ENCODE measurements around the gene ACTN3.
A peak's percentile ranks its signal among the peaks of the same experiment; 100 is the strongest.
"Not testable (repeated sequence)": the region's sequence is repeated elsewhere in the genome, so short reads cannot be mapped to it uniquely, and the experiment has no call there.

Gene ACTN3

DNA sequence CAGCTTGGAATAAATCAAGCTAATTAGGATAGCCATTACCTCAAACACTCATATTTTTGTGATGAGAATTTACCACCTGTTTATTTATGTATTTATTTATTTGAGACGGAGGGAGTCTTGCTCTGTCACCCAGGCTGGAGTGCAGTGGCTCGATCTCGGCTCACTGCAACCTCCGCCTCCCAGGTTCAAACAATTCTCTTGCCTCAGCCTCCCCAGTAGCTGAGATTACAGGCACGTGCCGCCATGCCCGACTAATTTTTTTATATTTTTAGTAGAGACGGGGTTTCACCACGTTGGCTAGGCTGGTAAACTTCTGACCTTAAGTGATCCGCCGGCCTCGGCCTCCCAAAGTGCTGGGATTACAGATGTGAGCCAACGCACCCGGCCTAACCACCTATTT lies 1.8 kb upstream of the ACTN3 start:
- DNase-seq = not testable (repeated sequence)

DNA sequence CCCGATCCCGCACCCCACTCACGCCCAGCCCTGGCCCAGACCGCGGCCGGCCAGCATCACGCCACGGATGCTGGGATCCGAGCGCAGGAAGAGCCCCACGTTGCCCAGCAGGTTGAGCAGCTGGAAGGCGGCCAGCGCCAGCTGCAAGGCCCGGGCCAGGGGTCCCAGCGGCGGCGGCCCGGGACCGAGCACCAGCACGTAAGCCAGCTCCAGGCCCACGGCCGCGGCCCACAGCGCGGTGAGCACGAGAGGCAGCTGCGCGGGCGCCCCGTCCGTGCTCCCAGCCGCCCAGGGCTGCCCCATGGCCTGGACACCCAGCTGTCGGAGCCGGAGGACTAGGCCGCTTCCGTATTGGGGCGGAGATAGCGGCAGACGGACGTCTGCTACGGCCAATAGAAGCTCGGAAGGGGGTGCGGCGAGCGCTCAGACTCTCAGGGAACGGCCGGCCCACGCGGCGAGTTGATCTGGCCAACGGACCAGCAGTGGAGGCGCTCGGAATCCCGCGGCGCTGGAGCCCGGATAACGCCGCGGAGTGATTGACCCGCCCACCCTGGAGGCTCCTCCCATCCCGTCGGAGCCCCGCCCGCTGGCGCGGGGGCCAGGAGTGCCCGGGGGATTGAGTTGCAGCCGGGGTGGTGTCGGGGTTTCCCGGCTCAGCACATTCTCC lies 869 bp upstream of the ACTN3 start, which contains the start of gene ZDHHC24:
Gene ZDHHC24, minus strand, starts transcription at position 348 of the 667 bp plus-strand sequence. Its CDS starts 45 bp downstream, at position 303.
- DNase-seq = peak; percentile 49 to 98 (median 94)

DNA sequence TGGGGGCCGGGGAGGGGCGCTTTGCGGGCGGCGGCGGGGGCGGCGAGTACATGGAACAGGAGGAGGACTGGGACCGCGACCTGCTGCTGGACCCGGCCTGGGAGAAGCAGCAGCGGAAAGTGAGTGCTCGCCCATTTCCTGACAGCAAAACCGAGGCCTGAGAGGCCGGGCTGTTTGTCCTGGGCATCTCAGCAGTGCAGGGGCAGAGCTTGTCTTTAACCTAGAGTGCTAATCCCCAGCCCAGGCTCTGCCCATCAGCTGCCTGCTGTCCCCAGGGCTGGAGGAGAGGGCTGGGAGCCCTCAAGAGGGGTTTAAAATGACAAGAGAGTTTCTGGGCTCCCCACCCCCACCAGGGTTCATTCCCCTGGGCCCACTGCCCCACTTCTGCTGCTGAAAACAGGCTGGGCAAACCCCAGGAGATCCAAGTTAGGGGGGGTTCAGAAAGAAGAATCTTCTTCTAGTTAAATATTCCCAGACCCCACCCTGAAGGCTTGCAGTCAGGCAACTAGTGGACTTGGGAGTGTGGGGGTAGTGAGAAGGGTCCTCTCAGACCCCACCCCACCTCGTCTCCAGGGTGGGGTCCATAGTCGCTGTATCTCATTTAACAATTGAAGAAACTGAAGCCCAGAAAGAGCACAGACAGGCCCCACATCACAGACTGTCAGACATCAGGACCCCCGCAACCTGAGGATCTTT lies 411 bp downstream of the ACTN3 start:
- DNase-seq = no peak

DNA sequence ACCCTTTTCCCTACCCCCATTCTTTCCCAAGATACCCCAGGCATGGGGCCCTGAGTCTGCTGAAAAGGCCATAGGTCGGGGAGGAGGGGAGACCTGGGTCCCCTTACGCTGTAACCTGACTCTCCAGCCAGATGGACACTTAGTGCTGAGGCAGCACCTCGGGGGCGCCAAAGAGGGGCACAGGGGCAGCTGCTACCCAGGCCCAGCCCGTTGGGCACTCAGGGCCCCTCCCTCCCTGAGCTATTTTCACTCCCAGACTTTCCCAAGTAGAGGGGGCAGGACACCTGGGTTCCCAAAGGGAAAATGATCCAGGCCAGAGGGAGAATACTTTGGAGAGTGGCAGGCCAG lies 933 bp downstream of the ACTN3 start:
- DNase-seq = no peak

DNA sequence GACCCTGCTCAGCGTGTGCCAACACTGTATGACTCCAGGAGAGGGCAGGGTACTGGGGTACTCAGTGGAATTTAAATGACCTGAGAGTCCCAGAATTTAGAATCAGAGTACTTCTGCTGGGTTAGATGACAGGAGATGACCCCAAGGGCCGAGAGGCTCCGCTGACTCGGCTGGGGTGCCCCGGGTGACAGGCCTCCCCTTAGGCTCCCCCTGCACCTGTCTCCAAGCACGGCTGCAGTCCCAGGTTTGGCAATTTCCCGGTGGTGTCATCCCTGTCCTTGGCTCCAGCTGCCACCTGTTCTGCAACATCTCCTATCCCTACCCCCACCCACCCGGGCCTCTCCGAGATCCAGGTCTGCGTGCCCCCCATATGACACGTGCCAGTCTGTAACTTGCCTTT lies 1.3 kb downstream of the ACTN3 start:
- DNase-seq = no peak

DNA sequence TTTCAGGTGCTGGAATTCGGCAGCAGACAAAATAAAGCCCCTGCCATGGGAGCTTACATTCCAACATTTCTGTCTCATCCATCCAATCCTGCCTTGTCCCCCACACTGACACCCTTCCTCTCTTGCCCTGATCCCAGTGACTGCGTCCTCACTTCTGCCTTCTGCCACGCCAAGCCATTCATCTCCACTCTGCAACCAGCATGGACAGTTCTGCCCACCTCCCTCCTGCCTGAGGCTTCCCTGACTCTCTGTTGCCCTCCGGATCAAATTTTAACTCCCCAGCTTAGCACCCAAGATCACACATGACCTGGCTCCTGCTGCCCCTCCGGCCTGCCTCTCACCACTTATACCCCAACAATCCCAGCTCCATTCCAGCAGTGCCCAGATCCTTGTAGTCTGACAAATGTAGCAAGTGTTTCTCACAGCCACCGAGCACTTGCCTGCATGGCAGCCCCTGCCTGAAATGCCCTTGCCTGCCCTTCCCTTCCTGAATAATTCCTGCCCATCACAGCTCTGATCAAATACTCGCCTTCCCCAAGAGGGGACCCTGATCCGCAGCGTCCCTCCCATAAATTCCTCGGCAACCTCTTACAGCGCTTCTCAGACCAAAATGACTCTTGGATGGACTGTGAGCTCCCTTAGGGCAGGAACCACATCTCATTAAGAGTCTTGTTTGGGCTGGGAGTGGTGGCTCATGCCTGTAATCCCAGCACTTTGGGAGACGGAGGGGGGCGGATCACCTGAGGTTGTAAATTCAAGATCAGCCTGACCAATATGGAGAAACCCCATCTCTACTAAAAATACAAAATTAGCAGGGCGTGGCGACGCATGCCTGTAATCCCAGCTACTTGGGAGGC lies 2.3 kb downstream of the ACTN3 start:
- no peak for DNase-seq

DNA sequence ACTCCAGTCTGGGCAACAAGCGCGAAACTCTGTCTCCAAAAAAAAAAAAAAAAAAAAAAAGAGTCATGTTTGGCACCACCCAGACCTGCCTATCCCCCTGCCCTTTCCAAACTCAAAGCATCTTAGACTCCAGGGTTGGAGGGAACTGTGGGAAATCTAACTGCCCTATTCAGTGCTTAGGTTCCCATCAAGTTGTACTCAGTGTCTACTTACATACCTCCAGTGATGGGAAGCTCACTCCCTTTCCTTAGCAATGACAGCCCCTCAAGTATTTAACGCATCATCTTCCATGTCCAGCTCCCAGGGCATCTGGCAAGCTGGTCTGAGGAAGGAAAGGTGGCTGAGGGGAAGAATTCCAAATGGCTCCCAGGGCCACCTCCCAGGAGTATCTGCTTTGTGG lies 3.0 kb downstream of the ACTN3 start:
- DNase-seq = no peak

DNA sequence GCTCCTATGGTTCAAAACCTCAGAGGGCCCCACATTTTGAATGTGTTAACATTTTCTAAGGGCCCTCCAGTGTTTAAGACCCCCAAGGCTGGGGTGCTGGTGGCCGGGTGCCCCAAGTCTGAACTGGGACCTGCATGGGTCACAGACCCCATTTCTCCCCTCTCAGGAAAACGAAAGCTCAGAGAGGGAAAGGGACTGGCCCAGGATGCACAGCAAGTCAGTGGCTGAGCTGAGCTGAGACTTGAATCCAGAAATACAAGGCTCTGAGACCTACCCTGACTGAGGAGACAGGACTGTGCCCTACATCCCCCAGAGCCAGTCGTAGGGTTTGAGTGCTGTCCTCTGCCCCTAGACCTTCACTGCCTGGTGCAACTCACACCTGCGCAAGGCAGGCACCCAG lies 4.2 kb downstream of the ACTN3 start:
- DNase-seq = no peak

DNA sequence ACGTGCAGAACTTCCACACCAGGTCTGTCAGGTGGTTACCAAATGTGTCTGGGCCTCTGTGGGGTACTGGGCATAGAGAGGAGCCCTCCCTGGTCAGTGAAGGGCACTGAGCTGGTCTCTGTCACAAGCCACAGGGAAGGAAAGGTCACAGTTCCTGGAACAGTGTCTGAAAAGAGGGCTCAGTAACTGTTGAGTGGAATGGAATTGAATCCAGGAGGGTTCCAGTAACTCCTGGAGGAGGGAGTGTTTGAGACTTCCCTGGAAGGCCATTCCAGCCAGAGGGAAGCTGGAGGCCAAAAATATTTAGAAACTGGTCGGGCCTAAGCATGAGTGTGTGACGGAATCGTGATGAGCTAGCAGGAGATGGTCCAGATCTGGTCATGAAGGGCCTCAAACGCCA lies 7.9 kb downstream of the ACTN3 start:
- no peak for DNase-seq

DNA sequence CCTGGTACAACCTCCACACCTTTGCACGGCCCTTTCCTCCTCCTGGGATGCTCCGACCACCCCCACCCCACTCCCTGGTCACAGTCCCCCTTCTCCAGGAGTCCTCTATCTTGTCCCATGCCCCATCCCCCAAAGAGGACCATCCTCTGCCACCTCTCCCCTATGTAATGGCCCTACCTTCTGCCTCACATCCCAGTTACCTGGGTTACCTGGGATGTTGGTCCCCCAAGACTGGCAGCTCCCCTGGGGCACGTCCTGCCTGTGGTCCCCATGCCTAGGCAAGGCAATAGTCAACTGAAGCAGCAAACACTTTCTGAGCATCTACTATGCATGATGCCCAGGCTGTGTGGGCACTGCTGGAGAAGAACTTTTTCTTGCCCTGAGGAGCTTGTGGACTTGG lies 8.7 kb downstream of the ACTN3 start:
- DNase-seq = no peak

DNA sequence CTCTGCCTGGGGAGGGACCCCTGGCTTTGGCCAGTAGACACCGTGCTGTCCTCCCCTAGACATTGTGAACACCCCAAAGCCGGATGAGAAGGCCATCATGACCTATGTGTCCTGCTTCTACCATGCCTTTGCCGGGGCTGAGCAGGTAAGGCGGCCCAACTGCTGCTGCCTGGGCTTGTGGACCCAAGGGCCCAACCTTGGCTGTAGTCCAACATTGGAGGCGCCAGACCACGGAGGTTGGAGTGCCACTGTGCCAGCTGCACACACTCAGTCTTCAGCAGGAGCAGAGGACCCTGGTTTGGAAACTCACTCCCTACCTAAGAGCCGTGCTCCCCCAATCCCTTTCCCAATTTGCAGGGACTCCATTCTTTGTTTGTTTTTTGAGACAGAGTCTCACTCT lies 9.4 kb downstream of the ACTN3 start:
- no peak for DNase-seq

DNA sequence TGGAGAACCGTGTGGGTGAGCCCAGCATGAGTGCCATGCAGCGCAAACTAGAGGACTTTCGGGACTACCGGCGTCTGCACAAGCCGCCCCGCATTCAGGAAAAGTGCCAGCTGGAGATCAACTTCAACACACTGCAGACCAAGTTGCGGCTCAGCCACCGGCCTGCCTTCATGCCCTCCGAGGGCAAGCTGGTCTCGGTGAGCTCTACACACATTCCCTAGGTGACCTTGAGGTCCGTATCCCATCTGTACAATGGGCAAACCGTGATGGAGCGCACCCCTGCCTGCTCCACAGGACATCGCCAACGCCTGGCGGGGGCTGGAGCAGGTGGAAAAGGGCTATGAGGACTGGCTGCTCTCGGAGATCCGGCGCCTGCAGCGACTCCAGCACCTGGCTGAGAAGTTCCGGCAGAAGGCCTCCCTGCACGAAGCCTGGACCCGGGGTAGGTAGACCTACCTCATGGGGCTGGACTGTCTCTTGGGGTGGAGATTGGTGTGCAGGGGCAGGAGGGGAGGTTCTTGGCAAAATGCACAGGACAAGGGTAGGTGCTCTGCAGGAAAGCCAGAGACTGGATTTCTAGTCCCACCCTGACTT lies 11.1 kb downstream of the ACTN3 start:
- no peak for DNase-seq

DNA sequence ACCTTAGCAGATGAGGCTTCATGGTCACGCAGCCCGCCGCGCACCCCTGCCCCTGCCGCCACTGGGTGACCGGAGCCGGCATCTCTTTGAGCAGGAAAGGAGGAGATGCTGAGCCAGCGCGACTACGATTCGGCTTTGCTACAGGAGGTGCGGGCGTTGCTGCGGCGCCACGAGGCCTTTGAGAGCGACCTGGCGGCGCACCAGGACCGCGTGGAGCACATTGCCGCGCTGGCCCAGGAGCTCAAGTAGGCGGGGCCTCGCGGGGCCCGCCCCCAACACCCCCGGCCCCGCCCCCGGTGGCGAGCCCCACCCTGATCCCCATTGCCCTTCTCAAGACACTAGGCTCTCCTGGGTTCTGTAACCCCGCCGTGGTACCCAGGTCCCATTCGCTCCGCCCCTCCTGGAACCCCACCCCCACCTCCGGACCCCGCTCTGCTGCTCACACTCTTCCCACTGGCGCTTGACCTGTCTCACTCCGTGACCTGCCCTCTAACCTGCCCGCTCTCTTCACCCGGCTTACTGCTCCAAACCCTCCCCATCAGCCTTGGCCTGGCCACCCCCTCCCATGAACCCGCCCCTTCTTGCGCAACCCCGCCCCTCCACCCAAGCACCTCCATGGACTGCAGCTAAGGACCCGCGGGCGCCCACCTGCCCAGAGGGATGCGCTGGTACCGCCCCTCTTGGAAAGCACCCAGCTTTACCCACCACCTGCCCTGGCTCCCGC lies 12.6 kb downstream of the ACTN3 start:
- peak in 3 of 58 donors; percentile 9 to 49 (median 32) for DNase-seq

DNA sequence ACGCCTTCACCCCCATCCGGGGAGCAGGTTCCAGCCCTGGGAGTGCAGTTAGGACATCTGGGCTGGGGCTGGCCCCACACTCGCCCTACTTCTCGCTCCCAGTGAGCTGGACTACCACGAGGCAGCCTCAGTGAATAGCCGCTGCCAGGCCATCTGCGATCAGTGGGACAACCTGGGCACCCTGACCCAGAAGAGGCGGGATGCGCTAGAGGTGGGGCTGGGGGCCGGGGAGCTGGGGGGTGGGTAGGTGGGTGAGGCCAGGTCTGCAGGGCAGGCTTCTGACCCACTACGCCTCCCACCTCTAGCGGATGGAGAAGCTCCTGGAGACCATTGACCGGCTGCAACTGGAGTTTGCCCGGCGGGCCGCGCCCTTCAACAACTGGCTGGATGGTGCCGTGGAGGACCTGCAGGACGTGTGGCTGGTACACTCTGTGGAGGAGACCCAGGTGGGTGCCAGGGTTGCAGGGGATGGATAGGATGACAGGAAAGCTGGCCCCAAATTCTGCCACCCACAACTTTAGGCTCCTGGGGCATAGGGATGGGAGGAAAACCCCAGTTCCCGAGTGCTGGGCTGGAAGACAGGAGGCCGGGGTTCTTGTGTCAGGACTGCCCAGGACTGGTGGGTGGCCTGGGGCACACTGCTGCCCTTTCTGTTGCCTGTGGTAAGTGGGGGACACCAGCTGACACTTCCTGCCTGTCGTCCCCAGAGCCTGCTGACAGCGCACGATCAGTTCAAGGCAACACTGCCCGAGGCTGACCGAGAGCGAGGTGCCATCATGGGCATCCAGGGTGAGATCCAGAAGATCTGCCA lies 13.4 kb downstream of the ACTN3 start:
- no peak for DNase-seq

DNA sequence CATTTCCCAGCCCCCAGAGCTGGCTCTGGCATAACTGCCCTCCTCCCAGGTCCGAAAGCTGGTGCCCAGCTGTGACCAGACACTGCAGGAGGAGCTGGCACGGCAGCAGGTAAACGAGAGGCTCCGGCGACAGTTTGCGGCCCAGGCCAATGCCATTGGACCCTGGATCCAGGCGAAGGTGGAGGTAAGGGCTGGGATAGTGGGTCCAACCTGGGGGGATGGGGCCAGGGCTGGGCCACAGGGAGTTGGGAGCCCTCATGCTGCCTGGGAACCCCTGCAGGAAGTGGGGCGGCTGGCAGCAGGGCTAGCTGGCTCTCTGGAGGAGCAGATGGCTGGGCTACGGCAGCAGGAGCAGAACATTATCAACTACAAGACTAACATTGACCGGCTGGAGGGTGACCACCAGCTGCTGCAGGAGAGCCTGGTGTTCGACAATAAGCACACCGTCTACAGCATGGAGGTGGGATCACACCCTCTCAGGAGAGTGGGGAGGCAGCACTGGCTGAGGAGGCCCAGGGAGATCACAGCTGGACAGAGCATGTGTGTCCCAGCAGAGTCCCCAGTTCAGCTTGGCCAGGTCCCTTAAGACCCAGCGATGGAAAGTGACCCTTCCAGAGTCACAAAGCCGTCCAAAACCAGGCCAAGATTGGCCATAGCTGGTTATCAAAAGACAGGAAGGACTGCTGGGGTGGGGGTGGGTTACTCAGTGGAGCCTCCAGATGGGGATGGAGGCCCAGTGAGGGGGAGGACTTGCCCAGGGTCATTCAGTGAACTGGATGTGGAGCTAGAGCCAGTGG lies 14.7 kb downstream of the ACTN3 start:
- no peak for DNase-seq

DNA sequence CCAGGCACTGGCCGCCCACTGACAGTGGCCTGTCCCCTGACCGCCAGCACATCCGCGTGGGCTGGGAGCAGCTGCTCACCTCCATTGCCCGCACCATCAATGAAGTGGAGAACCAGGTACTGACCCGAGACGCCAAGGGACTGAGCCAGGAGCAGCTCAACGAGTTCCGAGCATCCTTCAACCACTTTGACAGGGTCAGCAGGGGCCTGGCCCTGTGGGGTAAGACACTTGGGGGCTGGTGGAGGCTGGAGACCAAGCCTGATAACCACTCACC lies 15.2 kb downstream of the ACTN3 start:
- DNase-seq = no peak

DNA sequence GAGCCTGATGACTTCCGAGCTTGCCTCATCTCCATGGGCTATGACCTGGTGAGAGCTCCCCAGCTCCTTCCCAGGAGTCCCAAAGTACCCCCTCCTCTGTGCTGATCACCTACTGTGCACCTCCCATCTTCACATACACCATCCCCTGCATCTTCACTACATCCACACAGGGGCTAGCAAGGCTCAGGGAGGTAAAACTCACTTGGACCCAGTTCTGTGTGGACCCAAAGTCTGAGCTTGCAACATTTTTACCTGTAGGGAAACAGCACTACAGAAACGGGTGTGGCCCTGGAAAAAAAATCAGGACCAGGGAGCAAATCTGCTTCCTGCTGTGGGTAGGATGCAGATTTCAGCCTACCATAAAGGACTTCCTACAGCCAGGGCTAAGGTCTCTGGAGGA lies 15.6 kb downstream of the ACTN3 start:
- DNase-seq = no peak

DNA sequence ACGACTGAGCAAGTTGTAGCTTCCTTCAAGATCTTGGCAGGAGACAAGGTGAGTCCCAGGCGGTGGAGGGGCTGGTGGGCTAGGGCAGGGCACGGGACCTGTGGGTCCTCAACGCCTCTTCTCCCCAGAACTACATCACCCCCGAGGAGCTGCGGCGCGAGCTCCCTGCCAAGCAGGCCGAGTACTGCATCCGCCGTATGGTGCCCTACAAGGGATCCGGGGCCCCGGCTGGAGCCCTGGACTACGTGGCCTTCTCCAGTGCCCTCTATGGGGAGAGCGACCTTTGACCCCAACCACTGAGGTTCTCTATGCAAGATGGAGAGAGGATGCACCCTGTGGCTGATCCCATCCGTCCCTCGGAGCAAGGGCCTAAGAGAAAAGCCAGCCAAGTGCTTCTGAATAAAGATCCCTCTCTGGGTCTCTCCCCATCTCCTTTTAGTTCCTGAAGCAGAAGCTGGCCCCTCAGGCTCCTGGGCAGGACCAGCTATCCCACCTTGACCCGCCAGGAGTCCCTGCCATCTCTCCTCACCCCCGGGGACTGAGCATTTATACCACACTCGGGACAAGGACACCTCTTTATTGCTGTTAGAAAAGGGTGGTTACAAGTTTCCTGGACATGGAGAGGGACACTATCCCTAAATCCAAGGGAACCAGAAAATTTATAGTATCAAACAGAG lies 16.3 kb downstream of the ACTN3 start:
- DNase-seq = no peak

DNA sequence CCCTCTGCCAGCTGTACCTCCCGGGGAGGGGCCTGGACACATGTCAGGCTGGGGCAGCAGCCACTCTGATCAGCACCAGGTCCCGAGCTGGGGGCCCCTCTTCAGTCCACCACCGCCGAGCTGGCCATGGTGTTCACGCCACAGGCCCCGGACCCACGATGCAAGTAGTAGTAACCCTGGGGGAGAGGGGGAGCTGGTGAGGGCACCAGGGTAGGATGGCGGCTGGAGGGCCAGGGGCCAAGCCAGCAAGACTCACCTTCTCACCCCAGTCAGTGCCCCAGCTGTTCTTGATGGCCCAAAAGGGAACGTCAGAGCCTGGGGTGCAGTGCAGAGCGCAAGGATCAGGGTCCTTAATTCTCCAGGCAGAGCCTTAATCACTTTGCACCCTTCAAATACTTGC lies 17.1 kb downstream of the ACTN3 start:
- no peak for DNase-seq

Measured in anterior cingulate cortex (tissue), 58 donors.